Caco-2 (cell line): ENCODE results near the gene GPR27. TPM values are rescaled to one million over a fixed set of nuclear protein-coding genes. Genes with fewer than 3 reads are reported as not detected.

Source experiments
- BruUV-seq: library from RNA; stranded (reverse); fragments of 400-500 nt; replicated peaks from 2 replicates; lab custom pipeline; 2021; lab: Mats Ljungman, UMichigan
- CTCF ChIA-PET: fragments of 300-600 bp; sonication (Branson Sonifier 250); formaldehyde crosslinking; loops from one replicate; lab custom pipeline; 2022; ENCODE audit warnings: antibody characterized with exemption; lab: Charles Lee
- POLR2A ChIA-PET: fragments of 300-600 bp; sonication (Branson Sonifier 250); formaldehyde crosslinking; loops from one replicate; lab custom pipeline; 2022; ENCODE audit warnings: antibody characterized with exemption; lab: Charles Lee
- DNase-seq, 2 experiments: peaks; one replicate each; pipeline versions ENCODE4 v3.0.0 to v3.0.0-alpha.2; 2020 to 2022
- H3K27me3 ChIP-seq: replicated peaks from 2 replicates; pipeline ENCODE4 v1.6.0; 2011; ENCODE audit warnings: low read length; ENCODE audit not compliant: control insufficient read depth, insufficient read depth
- H3K36me3 ChIP-seq: 2 replicates; pipeline ENCODE4 v1.5.1; 2011; ENCODE audit warnings: low read length; ENCODE audit not compliant: control insufficient read depth, insufficient read depth
- H3K4me1 ChIP-seq: fragments of 250-450 bp; sonication (Bioruptor Pico); 2 replicates; pipeline ENCODE4 v1.5.1; 2020; ENCODE audit warnings: mild to moderate bottlenecking
- H3K4me3 ChIP-seq: 2 replicates; pipeline ENCODE4 v1.5.1; 2011; ENCODE audit warnings: low read depth, mild to moderate bottlenecking, control low read depth, low read length
- H3K9me3 ChIP-seq: fragments of 250-450 bp; sonication (Bioruptor Pico); 2 replicates; pipeline ENCODE4 v1.5.1; 2020; ENCODE audit warnings: mild to moderate bottlenecking, moderate library complexity
- H3K27ac Mint-ChIP-seq: one replicate; pipeline ENCODE4 v1.8.0; 2022; ENCODE audit warnings: mixed read lengths; ENCODE audit not compliant: unreplicated experiment
- H3K27me3 Mint-ChIP-seq: one replicate; pipeline ENCODE4 v1.8.0; 2022; ENCODE audit warnings: mixed read lengths; ENCODE audit not compliant: insufficient read depth, unreplicated experiment
- H3K36me3 Mint-ChIP-seq: one replicate; pipeline ENCODE4 v1.8.0; 2022; ENCODE audit warnings: mild to moderate bottlenecking, mixed read lengths; ENCODE audit not compliant: insufficient read depth, unreplicated experiment
- H3K4me1 Mint-ChIP-seq: one replicate; pipeline ENCODE4 v1.8.0; 2022; ENCODE audit warnings: low read depth, mixed read lengths; ENCODE audit not compliant: unreplicated experiment
- H3K4me3 Mint-ChIP-seq: one replicate; pipeline ENCODE4 v1.8.0; 2022; ENCODE audit warnings: mild to moderate bottlenecking, moderate library complexity, mixed read lengths; ENCODE audit not compliant: unreplicated experiment
- H3K9me3 Mint-ChIP-seq: one replicate; pipeline ENCODE4 v1.8.0; 2022; ENCODE audit warnings: mixed read lengths; ENCODE audit not compliant: unreplicated experiment
- CTCF ChIP-seq, 2 experiments: fragments of 200-600 bp in 1 of 2; IDR thresholded peaks; 1 replicate in 1 of 2; 2 replicates in 1 of 2; pipeline versions ENCODE4 v1.5.1 to v1.8.0; 2011 to 2022; ENCODE audit warnings: antibody characterized with exemption in 1 of 2, control low read depth in 1 of 2, inconsistent platforms in 1 of 2, low read depth in 1 of 2, low read length in 1 of 2, mild to moderate bottlenecking in 1 of 2, moderate library complexity in 1 of 2; ENCODE audit not compliant: insufficient read depth in 1 of 2, severe bottlenecking in 1 of 2, unreplicated experiment in 1 of 2
- intact Hi-C: fragments of 100-400 bp; cut with micrococcal nuclease; formaldehyde crosslinking; loops from one replicate; pipeline ENCODE4 v1.10.0; 2022; ENCODE audit not compliant: unreplicated experiment
- total RNA-seq: library from RNA; stranded (reverse); gene quantifications from 2 replicates; pipeline ENCODE4 v1.2.3, GENCODE V29; 2022

GPR27 gene
- total RNA-seq, 1 experiment from 2014 or later = 0.39 TPM

GRCh38 chr3:71751602-71752001, 2.1 kb upstream of the GPR27 start:
- H3K27me3 ChIP-seq = no peaks in the 10 kb centered on the region; the same call in 1 of the 2 replicates
- DNase-seq = no peak
- Mint-ChIP-seq H3K4me3 (no peak overlapping the region), H3K27me3 (peaks cover 36% of the 10 kb centered on the region), H3K9me3 (no peaks in the 10 kb centered on the region), H3K4me1 (no peaks in the 10 kb centered on the region), H3K36me3 (no peaks in the 10 kb centered on the region), H3K27ac (no peak overlapping the region)
- BruUV-seq = no TSS peak
- POLR2A ChIA-PET = no interaction called here
- CTCF ChIA-PET = no interaction called here
- H3K36me3 ChIP-seq = no peaks in the 10 kb centered on the region
- TF ChIP-seq CTCF (IDR thresholded peaks at IDR 0.05; ENCODE audit: insufficient read depth in 1 of 2, low read depth in 1 of 2, low read length in 1 of 2, severe bottlenecking in 1 of 2, unreplicated experiment in 1 of 2) = no peak
- H3K4me1 ChIP-seq = no peaks in the 10 kb centered on the region
- H3K9me3 ChIP-seq = no peaks in the 10 kb centered on the region
- H3K4me3 ChIP-seq = no peak overlapping the region
- intact Hi-C loops = no loop called here

GRCh38 chr3:71752831-71753700, 589 bp upstream of the GPR27 start:
- intact Hi-C loops = no loop called here
- no peak overlapping the region for H3K27ac Mint-ChIP-seq
- no peaks in the 10 kb centered on the region for H3K4me1 Mint-ChIP-seq
- Histone ChIP-seq H3K27me3 (peaks cover 2% of the 10 kb centered on the region; the same call in 1 of the 2 replicates), H3K4me3 (peak overlapping the region; percentile 54), H3K9me3 (no peaks in the 10 kb centered on the region), H3K36me3 (no peaks in the 10 kb centered on the region), H3K4me1 (no peaks in the 10 kb centered on the region)
- H3K36me3 Mint-ChIP-seq = no peaks in the 10 kb centered on the region
- H3K9me3 Mint-ChIP-seq = no peaks in the 10 kb centered on the region
- no peak for TF ChIP-seq CTCF (IDR thresholded peaks at IDR 0.05; ENCODE audit: insufficient read depth in 1 of 2, low read depth in 1 of 2, low read length in 1 of 2, severe bottlenecking in 1 of 2, unreplicated experiment in 1 of 2)
- BruUV-seq = no TSS peak
- ChIA-PET CTCF (no interaction called here), POLR2A (no interaction called here)
- H3K4me3 Mint-ChIP-seq = peak overlapping the region; percentile 45
- H3K27me3 Mint-ChIP-seq = peaks cover 44% of the 10 kb centered on the region
- DNase-seq = no peak

DNA sequence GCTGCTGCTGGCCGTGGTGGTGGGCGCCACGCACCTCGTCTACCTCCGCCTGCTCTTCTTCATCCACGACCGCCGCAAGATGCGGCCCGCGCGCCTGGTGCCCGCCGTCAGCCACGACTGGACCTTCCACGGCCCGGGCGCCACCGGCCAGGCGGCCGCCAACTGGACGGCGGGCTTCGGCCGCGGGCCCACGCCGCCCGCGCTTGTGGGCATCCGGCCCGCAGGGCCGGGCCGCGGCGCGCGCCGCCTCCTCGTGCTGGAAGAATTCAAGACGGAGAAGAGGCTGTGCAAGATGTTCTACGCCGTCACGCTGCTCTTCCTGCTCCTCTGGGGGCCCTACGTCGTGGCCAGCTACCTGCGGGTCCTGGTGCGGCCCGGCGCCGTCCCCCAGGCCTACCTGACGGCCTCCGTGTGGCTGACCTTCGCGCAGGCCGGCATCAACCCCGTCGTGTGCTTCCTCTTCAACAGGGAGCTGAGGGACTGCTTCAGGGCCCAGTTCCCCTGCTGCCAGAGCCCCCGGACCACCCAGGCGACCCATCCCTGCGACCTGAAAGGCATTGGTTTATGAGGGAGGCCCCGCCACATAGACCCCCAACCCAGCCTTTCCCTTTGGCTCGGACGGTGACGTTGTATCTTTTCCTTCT, 1.1 kb downstream of the GPR27 start:
- H3K36me3 Mint-ChIP-seq = no peaks in the 10 kb centered on the region
- Histone ChIP-seq H3K4me3 (no peak overlapping the region), H3K36me3 (no peaks in the 10 kb centered on the region), H3K9me3 (no peaks in the 10 kb centered on the region), H3K4me1 (no peaks in the 10 kb centered on the region), H3K27me3 (peaks cover 2% of the 10 kb centered on the region; the same call in 1 of the 2 replicates)
- no peaks in the 10 kb centered on the region for H3K9me3 Mint-ChIP-seq
- no peak overlapping the region for H3K27ac Mint-ChIP-seq
- no TSS peak for BruUV-seq
- ChIA-PET POLR2A (no interaction called here), CTCF (no interaction called here)
- intact Hi-C loops = no loop called here
- H3K4me3 Mint-ChIP-seq = peak overlapping the region; percentile 55
- no peaks in the 10 kb centered on the region for H3K4me1 Mint-ChIP-seq
- no peak for DNase-seq
- H3K27me3 Mint-ChIP-seq = peaks cover 44% of the 10 kb centered on the region
- TF ChIP-seq CTCF (IDR thresholded peaks at IDR 0.05; ENCODE audit: insufficient read depth in 1 of 2, low read depth in 1 of 2, low read length in 1 of 2, severe bottlenecking in 1 of 2, unreplicated experiment in 1 of 2) = no peak
